Motor neuron (in vitro differentiated cells): Measurements from ENCODE around the gene MOB3B. TPM values are rescaled to one million over a fixed set of nuclear protein-coding genes. Genes with fewer than 3 reads are reported as not detected.

Source experiments
- ATAC-seq, 8 experiments: fragments of 200-7000 bp; cut with Tn5 transposase; replicated peaks in 6 of 8; 2 replicates each; pipeline ENCODE4 v1.8.0; 2021; ENCODE audit warnings: mild to moderate bottlenecking in 8 of 8, moderate library complexity in 8 of 8
- H3K27ac ChIP-seq, 2 donors: fragments of 250-450 bp; sonication (Bioruptor Pico); 2 replicates each; pipeline ENCODE4 v1.9.0; 2021; ENCODE audit warnings: antibody characterized with exemption in 2 of 2, mild to moderate bottlenecking in 2 of 2, moderate library complexity in 1 of 2
- H3K4me1 ChIP-seq, 2 donors: fragments of 250-450 bp; sonication (Bioruptor Pico); replicated peaks in 1 of 2; 2 replicates each; pipeline ENCODE4 v1.6.1; 2021; ENCODE audit warnings: antibody characterized with exemption in 2 of 2, mild to moderate bottlenecking in 2 of 2, moderate library complexity in 1 of 2
- H3K4me3 ChIP-seq, 5 donors: fragments of 250-450 bp; sonication (Bioruptor Pico); 2 replicates each; pipeline ENCODE4 v1.9.0; 2021; ENCODE audit warnings: antibody characterized with exemption in 5 of 5, mild to moderate bottlenecking in 5 of 5, moderate library complexity in 4 of 5
- WGBS, 10 experiments: fragments of 450-650 bp; shearing (Covaris generic); methylation state at CpG; one replicate each; pipeline ENCODE4 v1.0.0; 2022; 5-methylcytosine and 5-hydroxymethylcytosine counted together
- in situ Hi-C, 9 experiments: fragments of 400-800 bp; cut with MboI; loops; one replicate each; pipeline ENCODE4 v1.15.0; 2021; ENCODE audit warnings: low sequenced_read_pairs in 9 of 9, low pct_unique_long_range_greater_than_20kb in 2 of 9; ENCODE audit not compliant: unreplicated experiment in 9 of 9
- total RNA-seq, 8 experiments: library from RNA; unstranded; fragments of 300-600 nt; gene quantifications; 2 replicates each; pipeline versions ENCODE4 v1.2.3 to v1.2.4, GENCODE V29; 2022

Gene MOB3B
- total RNA-seq, 8 experiments from 2014 or later = 3.7 to 13.4 (median 5.2) TPM

DNA sequence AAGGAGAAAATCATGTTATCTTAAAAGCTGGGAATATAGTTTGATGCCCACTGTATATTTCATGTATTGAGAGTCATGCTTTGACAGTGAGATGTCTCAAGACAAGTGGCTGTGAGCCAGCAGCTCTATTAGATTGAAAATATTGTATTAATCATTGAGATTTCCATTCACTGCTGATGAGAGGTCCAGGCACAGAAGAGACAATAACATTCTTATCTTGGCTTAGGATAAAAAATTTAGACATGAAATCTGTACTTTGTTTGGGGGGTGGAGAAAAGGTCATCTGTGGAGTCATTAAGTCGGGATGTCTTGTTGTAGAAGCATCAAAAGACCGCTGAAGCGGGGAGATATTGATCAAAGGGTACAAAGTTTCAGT, 134.8 kb downstream of the MOB3B start:
- Histone ChIP-seq H3K27ac (no peak overlapping the region), H3K4me3 (no peak overlapping the region), H3K4me1 (peaks cover 16 to 29% of the 10 kb centered on the region in 2 donors)
- 53 to 100% (median 71%) methylated on average over 2 to 3 of the region's 3 CpGs; no CpG with 5 or more reads in 2 of the 10 experiments for WGBS, 10 experiments
- no peak for ATAC-seq
- in situ Hi-C loops = no loop called here

DNA sequence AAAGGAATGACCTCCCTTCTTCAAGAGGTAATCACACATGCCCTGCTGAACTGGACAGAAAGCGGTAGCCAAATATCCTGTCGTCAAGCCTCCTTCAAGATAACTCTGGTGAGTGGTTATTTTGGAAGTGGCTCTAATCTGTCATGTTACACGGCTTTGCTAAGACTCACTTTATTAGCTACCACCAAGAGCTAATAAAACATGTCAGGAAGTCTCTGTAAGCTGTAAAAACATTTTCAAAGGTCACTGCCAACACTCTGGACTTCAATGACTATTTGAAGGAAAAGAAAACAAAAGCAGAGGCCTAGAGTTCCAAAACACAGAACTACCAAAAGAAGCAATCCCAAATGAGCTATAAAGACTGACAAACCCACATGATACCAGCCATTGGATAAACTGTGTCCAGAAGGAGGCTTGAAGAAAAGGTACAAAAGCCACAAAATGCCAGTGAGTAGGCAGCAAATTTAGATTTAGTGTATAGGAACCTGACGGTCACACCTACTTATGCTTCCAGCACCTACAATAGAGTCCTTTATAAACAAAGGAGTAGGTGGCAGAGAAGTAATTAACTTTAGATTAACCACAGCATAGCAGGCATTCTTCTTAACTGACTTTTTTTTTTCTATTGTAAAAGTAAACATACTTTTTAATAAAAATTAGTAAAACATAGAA, 135.3 kb downstream of the MOB3B start:
- in situ Hi-C loops = no loop called here
- Histone ChIP-seq H3K27ac (no peak overlapping the region), H3K4me1 (peaks cover 16 to 29% of the 10 kb centered on the region in 2 donors), H3K4me3 (no peak overlapping the region)
- WGBS, 10 experiments = 43 to 100% (median 63%) methylated on average over 1 to 4 of the region's 4 CpGs; no CpG with 5 or more reads in 1 of the 10 experiments
- no peak for ATAC-seq

DNA sequence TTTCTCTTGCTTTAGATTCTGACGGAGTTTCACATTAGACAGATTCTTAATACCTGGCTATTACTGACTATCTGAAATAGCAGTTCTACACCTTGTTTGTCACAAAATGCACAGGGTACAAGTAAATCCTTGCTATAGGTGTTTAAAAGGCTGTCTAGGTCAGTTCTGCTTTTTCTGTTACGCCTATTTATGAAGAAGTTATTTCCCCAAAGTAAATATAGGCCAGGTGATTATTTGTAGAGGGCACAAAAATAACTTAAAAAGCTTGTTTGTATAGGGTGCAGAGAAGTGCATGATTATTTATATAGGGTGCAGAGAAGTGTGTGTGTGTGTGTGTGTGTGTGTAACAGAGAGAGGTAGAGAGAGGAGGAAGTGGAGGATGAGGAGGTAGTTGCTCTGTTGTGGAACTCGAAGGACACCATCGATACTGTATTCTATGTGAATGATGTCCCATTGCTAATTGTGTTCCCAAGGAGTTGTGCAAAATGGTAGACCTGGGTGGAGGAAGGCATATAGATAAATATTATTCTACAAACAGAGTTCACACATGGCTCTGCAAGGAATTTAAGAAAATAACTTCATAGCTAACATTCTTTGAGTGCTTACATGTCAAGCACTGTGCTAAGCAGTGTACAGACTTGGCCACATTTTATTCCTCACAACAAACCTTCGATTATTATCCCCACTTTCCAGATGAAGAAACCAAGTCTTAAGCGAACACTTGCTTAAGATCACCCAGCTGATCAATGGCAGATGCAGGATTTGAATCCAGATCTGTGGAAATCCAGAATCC, 136.4 kb downstream of the MOB3B start:
- ATAC-seq = no peak
- Histone ChIP-seq H3K4me3 (no peak overlapping the region), H3K4me1 (peaks cover 17 to 32% of the 10 kb centered on the region in 2 donors), H3K27ac (no peak overlapping the region)
- WGBS, 10 experiments = 60 to 100% (median 85%) methylated on average over 1 to 6 of the region's 6 CpGs
- in situ Hi-C loops = no loop called here

DNA sequence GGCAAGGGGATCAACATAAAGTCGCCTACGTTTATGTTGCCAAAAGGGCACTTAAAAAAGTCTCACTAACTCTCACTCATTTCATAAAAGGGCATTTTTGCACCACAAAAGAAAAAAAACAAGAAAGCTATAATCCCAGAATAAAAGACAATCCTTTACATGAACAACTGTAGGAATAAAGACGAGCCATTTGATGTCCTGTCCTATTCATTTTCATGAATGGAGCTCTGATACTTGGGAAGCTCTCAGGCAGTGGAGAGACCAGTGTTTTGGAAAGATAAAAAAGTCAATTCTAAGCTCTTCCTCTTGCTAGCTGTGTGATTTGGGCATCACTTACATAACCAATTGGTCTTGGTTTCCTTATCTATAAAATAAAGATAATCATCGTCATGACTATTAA, 137.2 kb downstream of the MOB3B start:
- peaks cover 24 to 40% of the 10 kb centered on the region in 2 donors for H3K4me1 ChIP-seq
- WGBS, 10 experiments = 79 to 88% (median 84%) methylated on average over 1 to 4 of the region's 4 CpGs; no CpG with 5 or more reads in 1 of the 10 experiments
- no peak overlapping the region for H3K27ac ChIP-seq
- ATAC-seq = no peak
- in situ Hi-C loops = no loop called here
- no peak overlapping the region for H3K4me3 ChIP-seq

DNA sequence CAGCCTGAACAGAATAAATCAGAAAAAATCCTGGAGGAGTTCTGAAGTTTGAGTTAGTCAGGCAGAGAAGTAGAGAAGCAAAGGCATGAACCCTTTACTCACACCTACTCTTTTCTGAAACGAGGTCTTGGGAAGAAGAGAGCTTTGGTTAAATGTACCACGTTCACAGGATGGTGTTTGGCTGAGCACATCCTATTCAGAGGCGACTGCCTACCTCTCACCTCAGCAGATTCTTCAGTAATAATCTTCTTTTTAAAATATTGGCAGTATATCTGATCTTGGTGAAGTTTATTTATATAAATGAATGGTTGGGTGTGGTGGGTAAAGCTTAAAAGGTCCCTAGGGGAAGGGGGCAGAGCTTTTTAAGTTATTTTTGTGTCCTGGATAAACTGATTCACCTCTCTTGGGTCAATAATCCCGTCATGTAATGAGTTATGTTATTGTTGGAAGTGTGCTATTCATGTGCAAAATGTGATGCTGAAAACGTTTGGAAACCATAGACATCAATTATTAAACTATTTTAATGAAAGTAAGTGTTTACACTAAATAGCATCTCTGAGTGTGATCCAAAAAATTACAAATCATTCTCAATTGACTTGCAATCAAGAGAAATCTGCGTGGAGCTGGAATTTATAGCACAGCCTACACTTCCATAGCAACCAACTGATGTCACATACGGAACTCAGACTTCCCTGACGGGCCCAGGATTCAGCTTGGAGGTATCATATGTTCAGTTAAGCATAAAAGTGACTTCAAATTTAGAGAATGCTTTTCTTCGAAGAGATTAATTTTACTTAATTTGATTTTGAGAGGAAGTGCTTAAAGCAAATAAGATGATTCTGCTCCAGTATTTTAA, 138.3 kb downstream of the MOB3B start:
- no peak overlapping the region for H3K27ac ChIP-seq
- 17 to 85% (median 57%) methylated on average over 3 to 8 of the region's 9 CpGs; no CpG with 5 or more reads in 1 of the 10 experiments for WGBS, 10 experiments
- no peak overlapping the region for H3K4me3 ChIP-seq
- peak in 5 of 8 experiments; percentile 64 to 83 (median 74) for ATAC-seq
- in situ Hi-C loops = no loop called here
- peaks cover 30 to 48% of the 10 kb centered on the region in 2 donors for H3K4me1 ChIP-seq

DNA sequence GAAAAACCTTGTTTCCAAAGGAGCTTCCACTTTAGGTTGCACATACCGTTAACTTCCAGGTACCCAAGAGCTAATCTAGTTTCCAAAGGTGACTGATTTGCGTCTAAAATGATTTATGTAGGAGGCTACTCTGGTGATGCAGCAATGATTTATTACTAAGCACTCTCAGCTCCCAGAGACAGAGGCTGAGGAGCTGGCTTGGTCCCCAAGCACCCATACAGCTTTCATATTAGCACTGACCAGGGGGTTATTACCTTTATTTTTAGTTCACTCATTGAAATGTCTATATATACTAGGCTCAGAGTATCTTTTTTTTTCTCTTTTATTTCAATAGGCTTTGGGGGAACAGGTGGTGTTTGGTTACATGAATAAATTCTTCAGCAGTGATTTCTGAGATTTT, 141.5 kb downstream of the MOB3B start:
- ATAC-seq = peak in 4 of 8 experiments; percentile 24 to 66 (median 46)
- 61 to 93% (median 81%) methylated on average over 1 to 2 of the region's 2 CpGs; no CpG with 5 or more reads in 2 of the 10 experiments for WGBS, 10 experiments
- in situ Hi-C loops = no loop called here
- Histone ChIP-seq H3K4me3 (no peak overlapping the region), H3K4me1 (peaks cover 28 to 49% of the 10 kb centered on the region in 2 donors), H3K27ac (no peak overlapping the region)

DNA sequence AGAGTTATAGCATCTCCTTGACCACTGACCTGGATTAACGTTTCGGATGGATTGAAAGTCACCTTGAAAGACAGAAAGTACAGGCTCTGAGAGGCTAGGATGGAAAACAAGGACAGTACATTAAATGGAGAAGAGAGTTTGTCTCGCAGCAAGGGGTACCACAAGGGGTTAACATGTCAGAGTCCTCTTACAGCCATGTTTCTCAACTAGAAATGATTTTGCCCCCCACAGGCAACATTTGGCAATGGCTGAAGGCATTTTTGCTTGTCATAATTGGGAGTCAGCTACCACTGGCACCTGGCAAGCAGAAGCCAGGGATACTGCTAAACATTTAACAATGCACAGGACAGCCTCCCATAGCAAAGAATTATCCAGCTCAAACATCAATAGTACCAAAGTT, 141.9 kb downstream of the MOB3B start:
- in situ Hi-C loops = no loop called here
- WGBS, 10 experiments = 36 to 100% (median 93%) methylated on average over 1 to 3 of the region's 3 CpGs; no CpG with 5 or more reads in 3 of the 10 experiments
- peak in 1 of 8 experiments; percentile 15 for ATAC-seq

DNA sequence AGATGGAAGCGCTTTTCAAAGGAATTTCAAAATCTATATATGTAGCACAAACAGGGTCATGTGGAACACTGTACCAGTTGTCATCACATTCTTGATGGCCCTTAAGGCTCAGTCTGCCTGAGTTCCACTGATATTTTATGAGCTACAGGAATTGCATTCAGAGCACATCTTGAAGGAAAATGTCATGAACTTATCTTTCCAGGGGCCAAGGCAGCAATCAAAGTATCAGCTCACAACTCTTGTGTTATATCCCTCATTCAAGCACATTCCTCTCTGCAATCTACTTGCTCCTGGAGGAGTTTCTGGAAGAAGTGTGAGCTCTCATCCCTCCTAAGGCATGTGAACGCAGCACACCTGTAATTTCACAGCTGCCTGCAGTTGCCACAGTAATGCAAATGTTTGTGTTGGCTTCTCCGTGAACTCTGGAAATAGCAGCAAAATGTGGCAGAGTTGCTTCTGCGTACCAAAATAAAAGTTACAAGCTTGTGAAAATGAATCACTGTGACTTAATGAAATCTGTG, 143.0 kb downstream of the MOB3B start:
- WGBS, 10 experiments = 33 to 100% (median 81%) methylated on average over 1 to 4 of the region's 4 CpGs
- Histone ChIP-seq H3K4me3 (no peak overlapping the region), H3K27ac (no peak overlapping the region), H3K4me1 (peaks cover 28 to 35% of the 10 kb centered on the region in 2 donors)
- in situ Hi-C loops = no loop called here
- ATAC-seq = peak in 2 of 8 experiments; percentile 23 to 71

More for the DNA sequence above, 141.9 kb downstream of the MOB3B start:
- peaks cover 28 to 46% of the 10 kb centered on the region in 2 donors for H3K4me1 ChIP-seq
- H3K4me3 ChIP-seq = no peak overlapping the region
- no peak overlapping the region for H3K27ac ChIP-seq

DNA sequence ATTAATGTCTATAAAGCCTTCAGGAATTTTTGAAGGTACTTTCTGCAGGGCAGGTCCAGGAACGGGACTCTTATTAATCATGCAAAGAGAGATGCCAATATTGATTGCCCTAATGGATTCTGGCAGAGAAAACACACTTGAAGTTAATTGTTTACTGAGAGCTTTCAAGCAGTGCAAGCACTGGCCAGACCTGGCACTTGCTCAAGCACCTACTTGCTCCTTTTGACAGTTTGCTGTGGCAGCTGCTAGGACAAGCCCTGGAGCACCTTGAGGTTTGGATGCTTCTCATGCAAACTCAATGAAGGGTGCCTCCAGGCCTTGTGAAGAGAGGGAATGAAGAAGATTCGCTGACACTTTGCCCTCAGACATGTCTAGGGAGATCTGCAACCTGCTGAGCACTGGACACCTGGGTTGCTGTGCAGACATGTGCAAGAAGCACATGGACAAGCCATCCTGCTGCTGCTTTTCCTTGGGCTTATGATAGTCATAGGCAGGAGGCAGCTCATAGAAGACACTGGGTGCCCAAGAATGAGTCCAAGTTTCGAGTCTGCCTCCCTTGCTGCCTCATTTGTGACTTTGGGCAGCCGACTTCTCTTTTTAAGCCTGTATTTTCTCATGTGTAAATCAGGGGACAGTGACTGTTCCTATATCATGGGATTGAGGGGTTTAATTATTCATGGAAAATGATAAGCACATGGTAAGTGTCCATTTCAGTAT, 143.8 kb downstream of the MOB3B start:
- Histone ChIP-seq H3K27ac (no peak overlapping the region), H3K4me1 (peaks cover 22 to 26% of the 10 kb centered on the region in 2 donors), H3K4me3 (no peak overlapping the region)
- ATAC-seq = peak in 3 of 8 experiments; percentile 31 to 50 (median 31)
- in situ Hi-C loops = no loop called here
- WGBS, 10 experiments = 0 to 80% (median 71%) methylated on average over 1 to 4 of the region's 4 CpGs; no CpG with 5 or more reads in 3 of the 10 experiments

DNA sequence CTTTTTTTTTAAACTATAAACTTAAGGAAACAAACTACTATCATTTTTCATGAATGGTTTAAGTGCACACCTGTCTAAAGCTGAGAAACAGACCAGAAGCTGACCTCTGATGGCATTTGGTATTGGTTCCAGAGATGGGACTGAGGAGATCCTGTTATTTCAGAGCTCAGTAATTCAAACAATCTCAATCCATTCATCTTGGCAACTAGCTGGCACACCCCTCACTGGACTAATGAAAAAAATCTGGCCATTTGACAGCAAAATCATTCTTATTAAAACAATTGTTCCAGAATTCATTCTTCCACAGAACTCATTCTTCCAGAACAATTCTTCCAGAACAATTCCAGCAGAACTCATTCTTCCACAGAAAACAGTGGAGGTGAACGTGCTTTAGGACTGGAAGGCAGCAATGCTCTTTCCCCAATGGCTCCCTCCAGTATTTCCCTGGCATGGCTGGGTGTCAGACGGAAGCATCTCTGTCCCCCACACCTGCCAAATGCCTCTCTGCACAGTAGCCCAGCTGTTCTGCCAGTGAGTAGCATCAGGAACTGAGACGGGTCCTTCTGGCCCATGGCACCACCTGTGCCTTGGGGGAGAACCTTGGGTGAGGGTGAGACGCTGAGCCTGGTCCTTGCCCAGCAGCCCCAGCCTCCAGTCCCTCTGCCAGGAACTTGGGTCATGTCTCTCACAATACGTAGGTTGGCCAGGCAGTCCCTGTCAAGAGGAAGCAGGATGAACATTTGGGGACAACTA, 145.2 kb downstream of the MOB3B start:
- WGBS, 10 experiments = 0 to 100% (median 92%) methylated on average over 1 to 2 of the region's 5 CpGs; no CpG with 5 or more reads in 3 of the 10 experiments
- Histone ChIP-seq H3K4me3 (no peak overlapping the region), H3K4me1 (peaks cover 22 to 25% of the 10 kb centered on the region in 2 donors), H3K27ac (no peak overlapping the region)
- in situ Hi-C loops = no loop called here
- ATAC-seq = no peak

DNA sequence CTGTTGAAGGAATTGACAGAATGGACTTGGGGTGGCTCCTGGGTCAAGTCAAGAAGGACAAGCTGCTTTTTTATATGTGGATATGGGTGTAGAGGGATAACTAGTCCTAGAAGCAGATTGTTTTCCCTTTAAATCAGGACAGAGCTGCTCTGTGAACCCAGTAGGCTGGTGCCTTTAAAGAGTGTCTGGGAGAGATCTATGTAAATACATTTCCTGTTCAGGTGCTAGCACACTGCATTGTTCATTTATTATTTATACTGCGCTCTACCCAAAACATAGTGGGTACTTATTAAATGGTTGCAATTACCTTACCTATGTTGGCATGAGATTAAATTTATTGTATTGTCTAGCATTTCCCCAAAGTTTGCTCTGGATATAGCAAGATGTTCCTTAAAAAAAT, 146.1 kb downstream of the MOB3B start:
- in situ Hi-C loops = no loop called here
- H3K4me1 ChIP-seq = peaks cover 22 to 24% of the 10 kb centered on the region in 2 donors
- 80 to 100% (median 91%) methylated on average over 1 of the region's 1 CpG; no CpG with 5 or more reads in 3 of the 10 experiments for WGBS, 10 experiments
- H3K4me3 ChIP-seq = no peak overlapping the region
- H3K27ac ChIP-seq = no peak overlapping the region
- ATAC-seq = no peak
